ENCODE results near the gene KCNB1.

The KCNB1 gene

DNA sequence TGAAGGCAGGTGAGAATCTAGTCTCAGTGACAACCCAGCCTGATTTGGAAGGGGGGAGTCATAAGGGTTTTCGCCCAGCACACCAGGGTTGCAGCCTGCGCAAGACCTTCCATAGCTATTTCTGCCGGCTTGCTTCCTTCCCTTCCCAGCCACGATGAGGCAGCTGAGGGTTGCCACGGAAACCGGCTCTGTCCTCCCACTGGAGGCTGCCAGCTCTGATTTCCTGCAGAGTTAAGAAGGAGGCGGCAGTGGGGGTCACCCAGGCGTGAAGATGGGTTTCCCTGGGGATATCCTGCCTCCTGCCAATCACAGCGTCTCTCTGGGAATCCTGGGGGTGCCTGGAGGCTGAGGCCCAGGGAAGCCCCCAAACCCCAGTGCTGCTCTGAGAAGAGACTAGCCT, 23.1 kb upstream of the KCNB1 start:
- DNase-seq (ENCODE audit: low spot score), result no peak
- in situ Hi-C loops (cut with MboI; ENCODE audit: low sequenced_read_pairs, unreplicated experiment), result loop anchor here (25.0 kb wide), 1 partner anchor 168 kb away; no protein-coding TSS in a partner anchor
- TF ChIP-seq, protein P1, sequence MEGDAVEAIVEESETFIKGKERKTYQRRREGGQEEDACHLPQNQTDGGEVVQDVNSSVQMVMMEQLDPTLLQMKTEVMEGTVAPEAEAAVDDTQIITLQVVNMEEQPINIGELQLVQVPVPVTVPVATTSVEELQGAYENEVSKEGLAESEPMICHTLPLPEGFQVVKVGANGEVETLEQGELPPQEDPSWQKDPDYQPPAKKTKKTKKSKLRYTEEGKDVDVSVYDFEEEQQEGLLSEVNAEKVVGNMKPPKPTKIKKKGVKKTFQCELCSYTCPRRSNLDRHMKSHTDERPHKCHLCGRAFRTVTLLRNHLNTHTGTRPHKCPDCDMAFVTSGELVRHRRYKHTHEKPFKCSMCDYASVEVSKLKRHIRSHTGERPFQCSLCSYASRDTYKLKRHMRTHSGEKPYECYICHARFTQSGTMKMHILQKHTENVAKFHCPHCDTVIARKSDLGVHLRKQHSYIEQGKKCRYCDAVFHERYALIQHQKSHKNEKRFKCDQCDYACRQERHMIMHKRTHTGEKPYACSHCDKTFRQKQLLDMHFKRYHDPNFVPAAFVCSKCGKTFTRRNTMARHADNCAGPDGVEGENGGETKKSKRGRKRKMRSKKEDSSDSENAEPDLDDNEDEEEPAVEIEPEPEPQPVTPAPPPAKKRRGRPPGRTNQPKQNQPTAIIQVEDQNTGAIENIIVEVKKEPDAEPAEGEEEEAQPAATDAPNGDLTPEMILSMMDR (IDR thresholded peaks at IDR 0.05; ENCODE audit: borderline replicate concordance, control extremely low read depth, extremely low read depth, insufficient read depth, missing control alignments), result no peak

- no peak for DNase-seq (ENCODE audit: low spot score)
- TF ChIP-seq, protein P1 (IDR thresholded peaks at IDR 0.05; ENCODE audit: borderline replicate concordance, control extremely low read depth, extremely low read depth, insufficient read depth, missing control alignments), result no peak
- in situ Hi-C loops (cut with MboI; ENCODE audit: low sequenced_read_pairs, unreplicated experiment), result loop anchor here (25.0 kb wide), 1 partner anchor 166 kb away; no protein-coding TSS in a partner anchor
Observed at GRCh38 chr20:49503176-49503575, 20.7 kb upstream of the KCNB1 start.

DNA sequence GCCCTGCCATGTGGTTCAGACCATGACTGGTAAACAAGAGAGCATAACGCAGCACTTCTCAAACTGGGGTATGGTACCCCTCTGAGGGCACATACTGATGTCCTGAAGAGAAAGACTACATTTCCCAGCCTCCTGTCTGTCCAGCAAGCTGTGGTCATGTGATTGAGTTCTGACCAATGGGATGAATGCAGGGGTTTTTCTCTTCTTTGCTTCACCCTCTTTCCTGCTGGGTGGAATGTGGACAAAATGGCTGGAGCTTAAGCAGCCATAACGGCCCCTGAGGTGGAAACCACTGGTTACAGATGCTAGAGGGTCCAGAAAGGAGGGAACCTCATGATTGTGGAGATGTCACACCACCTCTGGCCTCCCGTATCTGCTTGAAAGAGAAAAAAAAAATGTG, 19.4 kb upstream of the KCNB1 start:
- in situ Hi-C loops (cut with MboI; ENCODE audit: low sequenced_read_pairs, unreplicated experiment), result loop anchor here (25.0 kb wide), 1 partner anchor 165 kb away; no protein-coding TSS in a partner anchor
- TF ChIP-seq, protein P1 (IDR thresholded peaks at IDR 0.05; ENCODE audit: borderline replicate concordance, control extremely low read depth, extremely low read depth, insufficient read depth, missing control alignments), result no peak

GRCh38 chr20:49497398-49497669, 14.9 kb upstream of the KCNB1 start:
- in situ Hi-C loops (cut with MboI; ENCODE audit: low sequenced_read_pairs, unreplicated experiment), result no loop called here
- no peak for DNase-seq (ENCODE audit: low spot score)
- TF ChIP-seq, protein P1 (IDR thresholded peaks at IDR 0.05; ENCODE audit: borderline replicate concordance, control extremely low read depth, extremely low read depth, insufficient read depth, missing control alignments), result no peak

More for the DNA sequence above, 19.4 kb upstream of the KCNB1 start:
- DNase-seq (ENCODE audit: low spot score), result no peak

- no peak for DNase-seq (ENCODE audit: low spot score)
- in situ Hi-C loops (cut with MboI; ENCODE audit: low sequenced_read_pairs, unreplicated experiment), result no loop called here
- TF ChIP-seq, protein P1 (IDR thresholded peaks at IDR 0.05; ENCODE audit: borderline replicate concordance, control extremely low read depth, extremely low read depth, insufficient read depth, missing control alignments), result no peak
Observed at GRCh38 chr20:49496553-49497397, 14.3 kb upstream of the KCNB1 start.

- no peak for DNase-seq (ENCODE audit: low spot score)
- in situ Hi-C loops (cut with MboI; ENCODE audit: low sequenced_read_pairs, unreplicated experiment), result no loop called here
- TF ChIP-seq, protein P1 (IDR thresholded peaks at IDR 0.05; ENCODE audit: borderline replicate concordance, control extremely low read depth, extremely low read depth, insufficient read depth, missing control alignments), result no peak
Observed at GRCh38 chr20:49496043-49496442, 13.6 kb upstream of the KCNB1 start.

Data from GM13976 (cell line).